BJ (cell line): ENCODE data around the gene GET3. TPM values are rescaled to one million over a fixed set of nuclear protein-coding genes. Genes with fewer than 3 reads are reported as not detected.

Experiments used
- CTCF ChIA-PET: fragments of 350-600 bp; formaldehyde crosslinking; extraction: SDS; loops from one replicate; lab custom pipeline; 2021; ENCODE audit warnings: antibody characterized with exemption, inconsistent platforms; lab: Yijun Ruan, JAX
- POLR2A ChIA-PET: fragments of 300-600 bp; sonication (Branson Sonifier 250); formaldehyde crosslinking; extraction: SDS; loops from one replicate; lab custom pipeline; 2021; ENCODE audit warnings: antibody characterized with exemption; lab: Charles Lee
- DNase-seq: peaks from one replicate; pipeline ENCODE4 v3.0.0-alpha.2; 2011; ENCODE audit warnings: low read depth
- H3K27me3 ChIP-seq: 2 replicates; pipeline ENCODE4 v1.6.0; 2011; ENCODE audit warnings: low read length; ENCODE audit not compliant: control insufficient read depth, insufficient read depth
- H3K36me3 ChIP-seq: 2 replicates; pipeline ENCODE4 v1.5.1; 2011; ENCODE audit warnings: low read length; ENCODE audit not compliant: control insufficient read depth, insufficient read depth
- H3K4me3 ChIP-seq: 2 replicates; pipeline ENCODE4 v1.5.1; 2011; ENCODE audit warnings: low read depth, mild to moderate bottlenecking, control low read depth, low read length
- polyA plus RNA-seq: library from polyadenylated mRNA; depleted of rRNA; stranded (reverse); fragments of >200 nt; gene quantifications from 2 replicates; pipeline ENCODE4 v1.2.3, GENCODE V29; 2011
- TF ChIP-seq, protein P1 (sequence below): IDR thresholded peaks from 2 replicates; pipeline ENCODE4 v1.5.1; 2011; ENCODE audit warnings: low read depth, mild to moderate bottlenecking, control low read depth, inconsistent platforms, low read length, moderate library complexity; ENCODE audit not compliant: insufficient read depth

Gene GET3
- polyA plus RNA-seq, 1 experiment, result 250 TPM

DNA sequence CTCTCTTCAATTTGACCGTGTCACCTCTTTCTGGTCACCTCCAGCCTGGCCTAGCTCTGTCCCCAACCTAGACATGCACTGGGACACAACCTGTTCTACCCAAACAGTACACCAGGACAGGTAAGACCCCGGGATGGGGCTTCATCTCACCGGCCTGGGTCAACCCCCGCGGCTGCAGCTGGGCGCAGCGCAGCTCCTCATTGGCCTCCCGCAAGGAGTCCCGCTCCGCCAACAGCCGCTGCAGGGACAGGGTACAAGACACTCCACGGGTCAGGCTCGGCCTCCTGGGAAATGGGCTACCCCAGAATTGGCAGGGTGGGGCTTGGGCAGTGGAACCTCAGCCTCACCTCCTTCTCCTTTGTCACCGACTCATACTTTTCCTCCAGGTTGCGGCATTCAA is 30.4 kb downstream of the GET3 start:
- POLR2A ChIA-PET, result no interaction called here
- DNase-seq, result no peak
- TF ChIP-seq, protein P1, sequence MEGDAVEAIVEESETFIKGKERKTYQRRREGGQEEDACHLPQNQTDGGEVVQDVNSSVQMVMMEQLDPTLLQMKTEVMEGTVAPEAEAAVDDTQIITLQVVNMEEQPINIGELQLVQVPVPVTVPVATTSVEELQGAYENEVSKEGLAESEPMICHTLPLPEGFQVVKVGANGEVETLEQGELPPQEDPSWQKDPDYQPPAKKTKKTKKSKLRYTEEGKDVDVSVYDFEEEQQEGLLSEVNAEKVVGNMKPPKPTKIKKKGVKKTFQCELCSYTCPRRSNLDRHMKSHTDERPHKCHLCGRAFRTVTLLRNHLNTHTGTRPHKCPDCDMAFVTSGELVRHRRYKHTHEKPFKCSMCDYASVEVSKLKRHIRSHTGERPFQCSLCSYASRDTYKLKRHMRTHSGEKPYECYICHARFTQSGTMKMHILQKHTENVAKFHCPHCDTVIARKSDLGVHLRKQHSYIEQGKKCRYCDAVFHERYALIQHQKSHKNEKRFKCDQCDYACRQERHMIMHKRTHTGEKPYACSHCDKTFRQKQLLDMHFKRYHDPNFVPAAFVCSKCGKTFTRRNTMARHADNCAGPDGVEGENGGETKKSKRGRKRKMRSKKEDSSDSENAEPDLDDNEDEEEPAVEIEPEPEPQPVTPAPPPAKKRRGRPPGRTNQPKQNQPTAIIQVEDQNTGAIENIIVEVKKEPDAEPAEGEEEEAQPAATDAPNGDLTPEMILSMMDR, result no peak
- peaks cover 8% of the 10 kb centered on the region for H3K36me3 ChIP-seq
- no peak overlapping the region for H3K4me3 ChIP-seq
- CTCF ChIA-PET, result interaction anchor here (1.5 to 28.6 kb wide), 6 partner anchors 9 to 82 kb away, joined by 4 to 874 read pairs (median 64); partner anchors contain the start of genes BEST2, HOOK2, JUNB and PRDX2
- H3K27me3 ChIP-seq, result no peaks in the 10 kb centered on the region

- Histone ChIP-seq H3K36me3 (peaks cover 2% of the 10 kb centered on the region), H3K4me3 (no peak overlapping the region), H3K27me3 (no peaks in the 10 kb centered on the region)
- CTCF ChIA-PET, result interaction anchor here (2.4 to 28.6 kb wide), 3 partner anchors 9 to 80 kb away, joined by 17 to 874 read pairs (median 355); partner anchors contain the start of genes JUNB, PRDX2, RNASEH2A and THSD8
- TF ChIP-seq, protein P1, result no peak
- POLR2A ChIA-PET, result no interaction called here
- no peak for DNase-seq
Observed at GRCh38 chr19:12769689-12770088, 32.4 kb downstream of the GET3 start.

DNA sequence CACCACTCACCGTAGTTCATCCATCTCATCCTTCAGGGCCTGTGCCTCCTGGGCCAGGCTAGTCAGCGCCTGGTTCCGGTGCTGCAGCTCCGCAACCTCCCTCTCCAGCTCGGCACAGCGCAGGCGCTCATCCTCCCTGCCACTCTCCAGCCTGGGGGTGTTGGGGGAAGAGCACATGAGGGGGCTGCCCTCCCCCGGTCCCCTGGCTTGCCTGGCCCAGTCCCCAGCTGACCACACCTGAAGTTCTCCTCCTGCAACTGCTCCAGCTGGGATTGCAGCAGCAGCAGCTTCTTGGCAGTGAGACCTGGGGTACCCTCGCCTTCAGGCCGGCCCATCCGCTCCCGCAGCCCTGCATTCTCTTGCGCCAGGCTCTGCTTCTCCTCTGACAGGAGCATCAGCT is 33.6 kb downstream of the GET3 start:
- CTCF ChIA-PET, result interaction anchor here (2.4 to 28.6 kb wide), 3 partner anchors 11 to 78 kb away, joined by 17 to 874 read pairs (median 355); partner anchors contain the start of genes JUNB, PRDX2, RNASEH2A and THSD8
- DNase-seq, result no peak
- POLR2A ChIA-PET, result no interaction called here
- H3K27me3 ChIP-seq, result no peaks in the 10 kb centered on the region
- H3K36me3 ChIP-seq, result peaks cover 2% of the 10 kb centered on the region
- H3K4me3 ChIP-seq, result no peak overlapping the region
- TF ChIP-seq, protein P1, result no peak

DNA sequence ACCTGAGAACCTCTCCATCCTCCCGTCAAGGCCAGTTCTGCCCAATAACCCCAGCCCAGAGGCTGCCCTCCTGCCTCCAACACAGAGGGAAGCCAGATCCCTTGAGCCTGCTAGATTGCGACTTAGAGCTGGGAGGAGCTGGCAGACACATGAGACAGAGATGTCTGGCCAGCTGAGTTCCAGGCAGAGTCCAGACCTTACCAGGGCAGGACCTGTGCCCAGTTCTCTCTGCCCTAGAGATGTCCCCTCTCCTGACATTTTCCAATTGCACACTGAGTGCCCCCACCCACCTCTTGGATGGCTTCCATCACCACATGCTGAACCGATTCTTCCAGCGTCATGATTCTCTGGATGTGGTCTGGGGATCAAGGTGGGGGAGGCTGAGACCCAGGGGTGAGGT is 35.0 kb downstream of the GET3 start:
- no peak overlapping the region for H3K4me3 ChIP-seq
- H3K27me3 ChIP-seq, result no peaks in the 10 kb centered on the region
- DNase-seq, result no peak
- ChIA-PET POLR2A (no interaction called here), CTCF (interaction anchor here (3.6 to 28.6 kb wide), 3 partner anchors 13 to 75 kb away, joined by 20 to 874 read pairs (median 43); partner anchors contain the start of genes JUNB, PRDX2, RNASEH2A and THSD8)
- TF ChIP-seq, protein P1, result no peak
- H3K36me3 ChIP-seq, result peaks cover 2% of the 10 kb centered on the region

GRCh38 chr19:12773571-12773970 is 36.3 kb downstream of the GET3 start:
- Histone ChIP-seq H3K36me3 (peaks cover 2% of the 10 kb centered on the region), H3K4me3 (no peak overlapping the region), H3K27me3 (no peaks in the 10 kb centered on the region)
- DNase-seq, result no peak
- TF ChIP-seq, protein P1, result peak; percentile 60
- CTCF ChIA-PET, result interaction anchor here (0.7 to 28.6 kb wide), 10 partner anchors 7 to 98 kb away, joined by 3 to 874 read pairs (median 5); partner anchors contain the start of genes JUNB, PRDX2, RNASEH2A and THSD8
- POLR2A ChIA-PET, result interaction anchor here (1.0 kb wide), 1 partner anchor 19 kb away, joined by 13 read pairs; no protein-coding TSS in a partner anchor
